Chondrocyte (in vitro differentiated cells): Measurements from ENCODE around the gene PML. TPM values are rescaled to one million over a fixed set of nuclear protein-coding genes. Genes with fewer than 3 reads are reported as not detected.
"Not testable (repeated sequence)": the region's sequence is repeated elsewhere in the genome, so short reads cannot be mapped to it uniquely, and the experiment has no call there.

Experiments used
- DNase-seq: peaks from one replicate; pipeline ENCODE4 v3.0.0; 2021; ENCODE audit warnings: mixed read lengths, low spot score
- H3K27ac Mint-ChIP-seq: one replicate; pipeline ENCODE4 v1.8.0; 2021; ENCODE audit warnings: mild to moderate bottlenecking, moderate library complexity, mixed read lengths; ENCODE audit not compliant: unreplicated experiment
- H3K27me3 Mint-ChIP-seq: 2 replicates; pipeline ENCODE4 v1.8.0; 2021; ENCODE audit warnings: low read depth, mixed read lengths
- H3K36me3 Mint-ChIP-seq: 2 replicates; pipeline ENCODE4 v1.8.0; 2021; ENCODE audit warnings: low read depth, mixed read lengths
- H3K4me1 Mint-ChIP-seq: 2 replicates; pipeline ENCODE4 v1.8.0; 2021; ENCODE audit warnings: low read depth, mild to moderate bottlenecking, mixed read lengths
- H3K4me3 Mint-ChIP-seq: one replicate; pipeline ENCODE4 v1.8.0; 2021; ENCODE audit warnings: mild to moderate bottlenecking, moderate library complexity, mixed read lengths; ENCODE audit not compliant: unreplicated experiment
- H3K9me3 Mint-ChIP-seq: 2 replicates; pipeline ENCODE4 v1.8.0; 2021; ENCODE audit warnings: low read depth, mixed read lengths
- total RNA-seq: library from RNA; stranded (reverse); gene quantifications from 3 replicates; pipeline ENCODE4 v1.2.1, GENCODE V29; 2021
- TF ChIP-seq, protein P1 (sequence below): fragments of 200-600 bp; sonication (generic); IDR thresholded peaks from 2 replicates; pipeline ENCODE4 v1.5.0; 2021; ENCODE audit warnings: antibody characterized with exemption, mild to moderate bottlenecking, moderate library complexity

PML gene
- total RNA-seq, 1 donor from 2014 or later: 40.0 TPM

DNA sequence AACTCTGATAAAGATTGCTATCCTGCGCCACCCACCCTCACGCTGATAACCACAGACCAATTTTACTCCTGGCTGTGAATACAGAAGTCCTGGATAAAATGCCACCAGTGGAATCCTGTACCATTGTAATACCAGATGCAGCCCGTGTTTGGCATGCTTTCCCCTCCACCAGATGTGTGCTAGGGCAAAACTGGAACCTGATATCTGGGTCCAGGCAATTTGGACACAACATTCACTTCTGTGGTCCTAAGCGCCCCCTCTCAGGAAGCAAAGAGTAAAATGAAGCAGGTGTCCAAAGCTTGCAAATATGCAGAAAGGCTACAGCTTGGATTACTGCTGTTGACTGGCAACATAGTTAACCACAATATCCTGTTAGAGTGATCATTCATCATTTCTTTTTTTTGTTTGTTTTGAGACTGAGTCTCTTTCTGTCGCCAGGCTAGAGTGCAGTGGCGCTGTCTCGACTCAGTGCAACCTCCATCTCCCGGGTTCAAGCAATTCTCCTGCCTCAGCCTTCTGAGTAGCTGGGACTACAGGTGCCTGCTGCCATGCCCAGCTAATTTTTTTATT lies 35.4 kb upstream of the PML start:
- peaks cover 51% of the 10 kb centered on the region for H3K4me1 Mint-ChIP-seq
- no peak overlapping the region for H3K4me3 Mint-ChIP-seq
- H3K9me3 Mint-ChIP-seq: no peaks in the 10 kb centered on the region

DNA sequence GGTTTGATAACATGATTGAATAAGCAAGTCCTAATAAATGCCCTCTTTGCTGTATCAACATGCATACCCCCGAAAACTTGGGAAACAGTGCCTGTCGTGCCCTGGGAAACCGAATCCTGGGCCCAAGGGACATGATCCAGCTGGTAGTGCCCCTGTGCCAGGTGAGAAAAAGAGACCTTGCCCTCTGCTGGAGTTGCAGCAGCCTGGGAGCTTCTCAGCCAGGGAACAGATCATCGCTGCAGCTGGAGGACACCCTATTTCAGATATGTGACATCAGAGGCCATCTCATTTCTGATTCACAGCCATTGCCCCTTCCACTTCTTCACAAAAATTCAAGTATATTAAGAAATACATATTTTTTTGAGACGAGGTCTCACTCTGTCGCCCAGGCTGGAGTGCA lies 34.7 kb upstream of the PML start:
- Mint-ChIP-seq H3K27ac (no peak overlapping the region), H3K9me3 (no peaks in the 10 kb centered on the region), H3K36me3 (no peaks in the 10 kb centered on the region), H3K4me1 (peaks cover 49% of the 10 kb centered on the region), H3K4me3 (no peak overlapping the region), H3K27me3 (no peaks in the 10 kb centered on the region)
- TF ChIP-seq, protein P1, sequence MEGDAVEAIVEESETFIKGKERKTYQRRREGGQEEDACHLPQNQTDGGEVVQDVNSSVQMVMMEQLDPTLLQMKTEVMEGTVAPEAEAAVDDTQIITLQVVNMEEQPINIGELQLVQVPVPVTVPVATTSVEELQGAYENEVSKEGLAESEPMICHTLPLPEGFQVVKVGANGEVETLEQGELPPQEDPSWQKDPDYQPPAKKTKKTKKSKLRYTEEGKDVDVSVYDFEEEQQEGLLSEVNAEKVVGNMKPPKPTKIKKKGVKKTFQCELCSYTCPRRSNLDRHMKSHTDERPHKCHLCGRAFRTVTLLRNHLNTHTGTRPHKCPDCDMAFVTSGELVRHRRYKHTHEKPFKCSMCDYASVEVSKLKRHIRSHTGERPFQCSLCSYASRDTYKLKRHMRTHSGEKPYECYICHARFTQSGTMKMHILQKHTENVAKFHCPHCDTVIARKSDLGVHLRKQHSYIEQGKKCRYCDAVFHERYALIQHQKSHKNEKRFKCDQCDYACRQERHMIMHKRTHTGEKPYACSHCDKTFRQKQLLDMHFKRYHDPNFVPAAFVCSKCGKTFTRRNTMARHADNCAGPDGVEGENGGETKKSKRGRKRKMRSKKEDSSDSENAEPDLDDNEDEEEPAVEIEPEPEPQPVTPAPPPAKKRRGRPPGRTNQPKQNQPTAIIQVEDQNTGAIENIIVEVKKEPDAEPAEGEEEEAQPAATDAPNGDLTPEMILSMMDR: no peak
- peak; percentile 32 for DNase-seq

More for the DNA sequence above, 35.4 kb upstream of the PML start:
- Mint-ChIP-seq H3K27ac (no peak overlapping the region), H3K36me3 (no peaks in the 10 kb centered on the region), H3K27me3 (no peaks in the 10 kb centered on the region)
- no peak for DNase-seq
- TF ChIP-seq, protein P1: no peak

DNA sequence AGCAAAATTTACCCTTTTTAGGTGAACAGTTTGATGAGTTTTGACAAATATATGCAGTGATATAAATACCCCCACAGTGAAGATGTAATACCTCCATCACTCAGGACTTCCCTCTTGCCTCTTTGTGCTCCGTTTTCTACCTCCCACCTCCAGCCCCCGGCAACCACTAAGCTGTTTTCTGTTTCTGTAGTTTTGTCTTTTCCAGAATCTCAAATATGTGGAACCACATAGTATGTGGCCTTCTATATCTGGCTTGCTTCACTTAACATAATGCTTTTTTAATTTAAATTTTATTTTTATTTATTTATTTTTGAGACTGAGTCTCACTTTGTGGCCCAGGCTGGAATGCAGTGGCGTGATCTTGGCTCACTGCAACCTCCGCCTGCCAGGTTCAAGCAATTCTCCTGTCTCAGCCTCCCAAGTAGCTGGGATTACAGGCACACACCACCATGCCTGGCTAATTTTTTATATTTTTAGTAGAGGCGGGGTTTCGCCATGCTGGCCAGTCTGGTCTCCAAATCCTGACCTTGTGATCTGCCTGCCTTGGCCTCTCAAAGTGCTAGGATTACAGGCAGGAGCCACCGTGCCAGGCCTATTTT lies 33.9 kb upstream of the PML start:
- H3K27me3 Mint-ChIP-seq, H3K4me3 Mint-ChIP-seq, H3K9me3 Mint-ChIP-seq, H3K36me3 Mint-ChIP-seq, DNase-seq, H3K27ac Mint-ChIP-seq: not testable (repeated sequence)
- peaks cover 51% of the 10 kb centered on the region for H3K4me1 Mint-ChIP-seq

DNA sequence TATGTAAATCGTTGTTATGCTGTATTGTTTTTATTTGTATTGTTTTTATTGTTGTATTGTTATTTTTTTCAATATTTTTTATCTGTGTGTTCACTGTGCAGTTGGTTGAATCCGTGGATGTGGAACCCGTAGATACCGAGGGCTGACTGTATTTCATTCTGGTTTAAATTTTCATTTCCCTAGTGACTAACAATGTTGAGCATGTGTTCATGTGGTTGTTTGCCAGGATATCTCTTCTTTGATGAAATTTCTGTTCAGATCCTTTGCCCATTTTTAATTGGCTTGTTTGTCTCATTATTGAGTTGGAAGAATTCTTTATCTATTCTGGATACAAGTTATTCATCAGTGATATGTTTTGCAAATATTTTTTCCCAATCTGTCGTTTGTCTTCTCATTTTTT lies 32.1 kb upstream of the PML start:
- peaks cover 42% of the 10 kb centered on the region for H3K4me1 Mint-ChIP-seq
- no peaks in the 10 kb centered on the region for H3K9me3 Mint-ChIP-seq
- no peak overlapping the region for H3K4me3 Mint-ChIP-seq
- no peak overlapping the region for H3K27ac Mint-ChIP-seq
- no peak for DNase-seq
- no peaks in the 10 kb centered on the region for H3K27me3 Mint-ChIP-seq
- no peaks in the 10 kb centered on the region for H3K36me3 Mint-ChIP-seq
- TF ChIP-seq, protein P1: no peak

DNA sequence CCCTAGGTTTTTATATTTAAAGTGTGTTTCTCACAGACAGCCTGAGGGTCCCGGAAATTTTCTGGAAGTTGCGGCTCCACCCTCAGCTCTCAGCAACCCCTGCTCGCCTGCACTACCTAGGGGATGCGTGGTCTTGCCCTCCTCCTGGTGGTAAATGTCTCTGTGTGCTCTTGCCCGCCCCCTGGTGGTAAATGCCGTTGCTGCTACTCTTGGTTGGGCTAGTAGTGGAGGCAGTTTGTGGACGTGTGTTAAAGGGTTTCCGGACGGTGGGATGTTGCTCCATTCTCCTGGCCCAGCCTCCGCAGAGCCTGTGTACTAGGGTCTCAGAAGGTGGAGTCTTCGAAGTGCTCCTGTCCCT lies 29.8 kb upstream of the PML start:
- Mint-ChIP-seq H3K36me3 (no peaks in the 10 kb centered on the region), H3K4me1 (peaks cover 20% of the 10 kb centered on the region), H3K27ac (no peak overlapping the region), H3K9me3 (no peaks in the 10 kb centered on the region), H3K4me3 (no peak overlapping the region), H3K27me3 (no peaks in the 10 kb centered on the region)
- TF ChIP-seq, protein P1: peak; percentile 97
- peak; percentile 80 for DNase-seq
